GM19035 (cell line): ENCODE measurements around the gene KIF2C.

Source experiments
- ATAC-seq: cut with Tn5 transposase; IDR thresholded peaks from one replicate; pipeline ENCODE4 v1.9.1; 2021; ENCODE audit not compliant: unreplicated experiment

The KIF2C gene

DNA sequence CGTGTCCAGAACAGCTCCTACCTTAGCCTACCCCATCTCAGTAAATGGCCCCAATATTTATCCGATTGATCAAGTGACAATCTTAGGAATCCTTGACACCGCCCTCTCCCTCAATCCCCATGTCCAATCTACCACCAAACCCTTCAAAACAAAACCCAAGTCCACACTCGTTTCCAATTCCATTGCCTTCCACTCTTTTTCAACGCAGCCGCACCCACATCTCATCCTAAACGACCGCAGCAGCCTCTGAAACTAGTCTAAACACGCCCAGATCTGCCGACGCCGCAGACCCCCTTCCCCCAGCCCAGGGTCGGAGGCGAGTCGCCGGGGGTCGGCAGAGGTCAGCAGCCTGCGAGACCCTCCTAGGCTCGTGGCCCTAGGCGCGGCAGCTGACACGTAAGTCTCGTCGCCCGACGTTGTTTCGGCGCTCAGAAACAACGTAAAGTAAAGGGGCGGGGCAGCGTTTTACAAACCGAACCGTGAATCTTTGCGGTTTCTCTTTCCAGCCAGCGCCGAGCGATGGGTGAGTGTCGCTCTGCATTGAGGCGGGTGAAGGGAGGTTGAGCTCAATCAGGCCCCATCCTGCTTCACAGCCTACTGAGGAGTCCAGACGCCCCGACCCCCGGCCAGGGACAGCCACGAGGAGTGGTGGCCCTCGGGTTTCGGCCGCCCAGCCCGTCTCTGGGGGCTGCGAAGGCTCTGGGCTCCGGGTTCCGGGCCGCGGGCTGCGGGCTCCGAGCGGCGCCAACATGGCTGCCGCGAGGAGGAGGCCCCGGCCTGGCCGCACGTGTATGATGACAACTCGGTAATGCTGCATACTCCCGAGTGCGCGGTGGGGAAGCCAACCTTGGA is 35.7 kb downstream of the KIF2C start, which contains the start of gene RPS8:
Gene RPS8 (plus strand): TSS at position 463 of the 852 bp plus-strand sequence. CDS start 57 bp downstream, at position 520.
- peak; percentile 77 for ATAC-seq

DNA sequence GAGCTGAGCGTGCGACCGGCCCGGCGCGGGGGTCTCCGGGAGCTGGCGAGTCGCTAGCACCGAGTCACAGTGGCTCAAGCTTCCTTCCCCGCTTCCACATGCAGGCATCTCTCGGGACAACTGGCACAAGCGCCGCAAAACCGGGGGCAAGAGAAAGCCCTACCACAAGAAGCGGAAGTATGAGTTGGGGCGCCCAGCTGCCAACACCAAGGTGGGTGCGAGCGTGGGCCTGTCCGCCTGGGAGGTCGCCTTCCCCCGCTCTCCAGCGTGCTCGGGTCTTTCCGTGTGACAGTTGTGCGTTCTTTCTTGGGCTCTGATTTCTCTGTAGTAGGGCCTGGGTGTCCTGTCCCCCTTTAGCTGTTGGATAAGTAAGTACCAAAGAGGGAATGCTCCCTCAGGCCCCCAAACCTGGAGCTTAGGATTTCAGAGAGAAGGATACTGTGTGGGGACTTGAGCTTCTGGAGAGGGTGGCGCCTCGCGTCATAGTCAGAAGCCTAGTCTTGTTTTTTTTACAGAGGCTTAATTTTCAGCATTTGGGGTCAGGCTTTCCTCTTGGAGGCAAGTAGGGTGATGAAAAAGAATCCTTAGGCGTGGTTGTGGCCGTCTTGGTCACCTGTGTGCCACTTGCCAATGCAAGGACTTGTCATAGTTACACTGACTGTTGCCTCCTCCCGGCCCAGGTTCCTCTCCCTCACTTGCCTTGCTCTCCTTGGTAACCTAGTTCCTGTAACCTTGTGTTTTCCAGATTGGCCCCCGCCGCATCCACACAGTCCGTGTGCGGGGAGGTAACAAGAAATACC is 36.5 kb downstream of the KIF2C start:
- peak; percentile 15 for ATAC-seq

DNA sequence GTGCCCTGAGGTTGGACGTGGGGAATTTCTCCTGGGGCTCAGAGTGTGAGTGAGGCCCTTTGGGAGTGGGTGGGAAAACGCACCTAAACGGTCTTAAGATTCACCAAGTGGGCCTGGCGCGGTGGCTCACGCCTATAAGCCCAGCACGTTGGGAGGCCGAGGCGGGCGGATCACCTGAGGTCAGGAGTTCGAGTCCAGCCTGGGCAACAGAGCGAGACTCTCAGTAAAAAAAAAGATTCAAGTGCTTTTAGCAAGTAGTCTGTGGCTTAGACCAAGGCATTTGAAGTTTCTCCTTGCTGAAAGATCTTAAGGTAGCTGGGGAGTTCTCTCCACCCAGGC is 37.1 kb downstream of the KIF2C start:
- no peak for ATAC-seq

DNA sequence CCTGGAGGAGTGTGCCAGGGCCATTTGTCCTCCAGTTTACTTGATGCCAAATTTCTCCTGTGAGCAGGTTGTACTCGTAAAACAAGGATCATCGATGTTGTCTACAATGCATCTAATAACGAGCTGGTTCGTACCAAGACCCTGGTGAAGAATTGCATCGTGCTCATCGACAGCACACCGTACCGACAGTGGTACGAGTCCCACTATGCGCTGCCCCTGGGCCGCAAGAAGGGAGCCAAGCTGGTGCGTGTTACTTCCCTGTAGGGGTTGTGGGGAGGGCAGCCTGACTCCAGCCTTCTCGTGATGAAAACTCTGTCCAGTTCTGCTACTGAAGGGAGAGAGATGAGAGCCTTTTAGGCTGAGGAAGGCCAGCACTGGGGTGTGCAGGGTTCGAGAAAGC is 37.9 kb downstream of the KIF2C start:
- no peak for ATAC-seq

DNA sequence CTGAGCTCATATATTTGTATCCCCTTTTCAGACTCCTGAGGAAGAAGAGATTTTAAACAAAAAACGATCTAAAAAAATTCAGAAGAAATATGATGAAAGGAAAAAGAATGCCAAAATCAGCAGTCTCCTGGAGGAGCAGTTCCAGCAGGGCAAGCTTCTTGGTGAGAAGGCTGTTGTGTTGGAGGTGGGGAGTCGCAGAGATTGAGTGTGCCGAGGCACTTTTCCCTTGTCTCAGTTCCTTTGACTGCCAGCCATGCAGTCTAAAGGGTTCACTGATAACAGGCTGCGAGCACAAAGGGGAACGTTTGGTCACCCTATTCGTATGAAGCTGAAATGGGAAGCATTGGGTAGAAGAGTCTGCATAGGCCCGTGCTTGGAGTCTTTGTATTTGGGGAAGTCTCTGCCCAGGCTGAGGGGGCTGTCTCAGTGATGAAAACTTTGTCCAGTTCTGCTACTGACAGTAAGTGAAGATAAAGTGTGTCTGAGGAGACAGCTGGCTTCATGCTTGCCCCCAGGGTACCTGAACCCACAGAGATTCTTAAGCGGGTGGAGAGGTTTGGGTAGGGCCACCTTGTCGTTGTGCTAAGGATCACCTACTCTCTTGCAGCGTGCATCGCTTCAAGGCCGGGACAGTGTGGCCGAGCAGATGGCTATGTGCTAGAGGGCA is 38.5 kb downstream of the KIF2C start:
- ATAC-seq: no peak

DNA sequence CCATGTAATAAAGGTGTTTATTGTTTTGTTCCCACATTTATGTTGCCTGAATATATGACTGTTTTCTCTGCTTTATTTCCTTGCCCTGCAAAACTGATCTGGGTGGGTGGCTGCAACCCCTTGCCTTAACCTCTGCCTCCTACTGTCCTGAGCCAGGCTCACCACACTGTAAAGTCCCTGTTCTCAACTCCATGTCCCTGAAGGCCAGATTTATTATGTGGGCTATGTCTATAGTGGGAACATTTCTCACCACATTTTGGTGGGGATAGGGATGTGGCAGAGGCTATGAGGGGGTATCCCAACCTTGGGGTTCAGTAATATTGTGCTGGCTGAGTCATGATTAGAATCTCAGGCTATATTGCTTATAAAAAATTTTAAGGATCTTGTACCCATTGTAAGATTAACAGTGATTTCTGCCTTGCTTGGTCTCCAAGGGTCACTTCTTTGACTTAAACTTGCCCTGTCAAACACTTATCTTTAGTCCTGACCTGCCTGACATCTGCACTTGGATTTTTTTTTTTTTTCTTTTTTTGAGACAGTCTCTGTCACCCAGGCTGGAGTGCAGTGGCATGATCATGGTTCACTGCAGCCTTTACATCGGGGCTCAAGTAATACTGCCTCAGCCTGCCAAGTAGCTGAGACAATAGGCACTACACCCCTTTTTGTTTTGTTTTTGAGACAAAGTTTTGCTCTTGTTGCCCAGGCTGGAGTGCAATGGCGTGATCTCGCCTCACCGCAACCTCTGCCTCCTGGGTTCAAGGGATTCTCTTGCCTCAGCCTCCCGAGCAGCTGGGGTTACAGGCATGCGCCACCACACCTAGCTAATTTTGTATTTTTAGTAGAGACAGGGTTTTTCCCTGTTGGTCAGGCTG is 39.3 kb downstream of the KIF2C start:
- no peak for ATAC-seq

DNA sequence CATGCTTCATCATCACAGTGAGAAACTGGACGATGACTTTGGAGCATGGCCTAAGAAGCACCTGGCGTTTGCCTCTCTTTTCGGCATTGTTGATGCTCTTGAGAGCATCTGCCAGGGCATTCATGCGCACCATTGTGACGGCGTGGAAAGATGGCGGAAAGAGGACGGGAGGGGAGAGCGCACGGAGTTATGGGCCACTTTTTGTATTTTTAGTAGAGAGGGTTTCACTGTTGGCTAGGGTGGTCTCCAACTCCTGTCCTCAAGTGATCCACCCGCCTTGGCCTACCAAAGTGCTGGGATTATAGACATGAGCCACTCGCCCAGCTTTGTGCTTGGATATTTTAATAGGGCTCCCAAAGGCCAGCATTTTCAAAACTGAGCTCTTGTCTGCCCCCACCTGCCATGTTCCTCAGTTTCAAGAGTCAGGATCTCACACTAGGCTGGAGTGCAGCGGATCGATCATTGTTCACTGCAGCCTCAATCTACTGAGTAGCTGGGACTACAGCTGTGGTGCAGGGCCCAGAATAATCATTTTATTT is 41.0 kb downstream of the KIF2C start:
- ATAC-seq: no peak

DNA sequence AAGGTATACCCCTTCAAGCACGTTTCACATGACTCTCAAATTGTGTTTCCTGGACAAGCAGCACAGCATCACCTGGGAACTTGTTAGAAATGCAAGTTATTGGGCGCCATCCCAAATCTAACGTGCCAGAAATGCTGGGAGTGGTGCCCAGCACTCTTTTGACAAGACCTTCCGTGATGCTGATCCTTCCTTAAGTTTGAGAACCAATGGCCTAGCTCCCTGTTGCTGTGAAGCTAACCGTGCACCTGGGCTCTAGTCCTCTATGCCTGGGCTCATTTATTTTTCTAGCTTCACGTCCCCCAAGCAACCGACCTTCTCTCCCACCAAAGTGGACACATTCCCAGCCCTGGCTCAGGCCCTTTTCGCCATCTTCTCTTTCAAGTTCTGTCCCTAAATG is 44.1 kb downstream of the KIF2C start:
- ATAC-seq: no peak

DNA sequence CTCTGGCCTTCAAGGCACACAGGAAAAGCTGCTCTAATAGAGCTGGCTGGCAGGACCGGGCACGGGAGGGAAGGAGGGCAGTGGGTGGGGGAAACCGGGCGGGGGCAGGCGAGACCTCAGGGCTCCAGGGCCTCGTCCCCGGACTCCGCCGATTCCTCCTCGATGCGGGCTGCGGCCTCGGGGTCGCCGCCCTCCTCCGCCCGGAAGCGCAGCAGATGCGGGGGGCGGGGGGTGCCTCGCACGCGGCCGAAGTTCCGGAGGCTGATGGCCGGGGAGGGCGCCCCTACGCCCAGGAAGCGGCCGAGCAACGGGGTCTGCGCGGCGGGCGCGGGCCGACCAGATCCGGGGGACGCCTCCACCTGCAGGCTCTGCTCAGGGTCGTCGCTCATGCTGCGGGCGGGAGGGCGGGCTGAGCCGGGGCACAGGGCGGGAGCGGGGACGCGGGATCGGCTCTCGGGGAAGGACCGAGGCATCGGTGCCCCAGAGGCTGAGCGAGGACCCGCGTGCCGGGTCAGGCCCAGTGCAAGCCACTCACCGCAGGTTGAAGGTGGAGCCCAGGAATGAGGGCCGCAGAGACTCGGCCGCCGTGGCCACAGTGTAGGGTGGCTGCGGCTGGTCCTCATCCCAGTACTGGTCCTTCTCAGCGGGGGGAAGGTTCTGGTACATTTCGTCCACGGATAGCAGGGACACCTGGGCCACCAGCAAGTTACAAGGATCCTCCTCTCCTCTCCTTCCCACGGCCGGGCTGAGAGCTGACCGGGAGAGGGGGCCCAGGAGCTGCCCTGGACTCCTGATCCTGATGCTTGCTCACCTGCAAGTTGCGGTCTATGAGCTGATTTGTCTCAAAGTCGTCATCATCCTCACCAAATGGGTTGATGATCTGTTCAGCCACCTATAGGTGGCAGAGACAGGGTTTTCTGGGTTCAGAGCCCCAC is 44.7 kb downstream of the KIF2C start:
- ATAC-seq: no peak

DNA sequence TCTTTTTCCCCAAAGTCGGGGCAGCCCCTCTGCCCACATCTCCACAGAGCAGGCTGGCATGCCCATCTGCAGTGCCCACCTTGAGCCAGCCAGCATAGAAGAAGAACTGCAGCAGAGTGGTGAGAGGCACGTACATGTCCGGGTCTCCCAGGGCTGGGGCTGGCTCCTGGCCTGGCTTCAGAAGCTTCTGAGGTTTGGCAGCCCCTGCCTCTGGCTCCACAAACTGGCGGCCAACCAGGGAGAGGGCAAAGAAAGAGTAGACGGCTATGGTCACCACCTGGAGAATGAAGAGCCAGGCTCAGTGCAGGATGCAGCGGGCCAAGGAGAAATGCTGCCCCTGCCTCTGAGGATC is 45.4 kb downstream of the KIF2C start:
- ATAC-seq: no peak

DNA sequence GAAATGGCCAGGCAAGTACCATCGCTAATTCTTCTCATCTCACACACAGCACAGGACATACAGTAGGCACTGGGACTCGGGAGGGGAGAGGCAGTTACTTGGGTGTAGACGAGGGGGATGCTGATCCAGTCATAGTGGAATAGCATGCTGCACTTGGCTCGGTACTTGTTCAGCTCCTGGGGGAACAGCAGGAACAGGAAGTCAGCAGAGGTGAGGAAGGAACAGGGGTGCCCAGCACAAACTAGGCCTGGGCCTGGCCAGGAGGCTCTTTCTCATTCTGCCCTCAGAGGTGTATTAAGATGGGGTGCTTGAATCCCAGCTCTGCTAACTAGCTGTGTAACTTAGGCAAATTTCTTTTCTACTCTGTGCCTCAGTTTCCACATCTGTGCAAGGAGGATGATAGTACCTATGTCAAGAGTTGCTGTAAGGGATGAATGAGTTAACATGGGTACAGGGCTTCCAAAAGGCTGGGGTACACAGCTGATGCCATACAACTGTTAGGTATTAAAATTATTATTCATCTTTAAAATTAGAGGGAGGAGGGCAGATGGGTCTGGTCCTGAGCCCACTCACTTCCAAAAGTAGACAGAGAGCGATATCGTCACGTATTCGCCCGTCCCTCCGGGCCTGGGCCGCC is 46.0 kb downstream of the KIF2C start:
- ATAC-seq: no peak

DNA sequence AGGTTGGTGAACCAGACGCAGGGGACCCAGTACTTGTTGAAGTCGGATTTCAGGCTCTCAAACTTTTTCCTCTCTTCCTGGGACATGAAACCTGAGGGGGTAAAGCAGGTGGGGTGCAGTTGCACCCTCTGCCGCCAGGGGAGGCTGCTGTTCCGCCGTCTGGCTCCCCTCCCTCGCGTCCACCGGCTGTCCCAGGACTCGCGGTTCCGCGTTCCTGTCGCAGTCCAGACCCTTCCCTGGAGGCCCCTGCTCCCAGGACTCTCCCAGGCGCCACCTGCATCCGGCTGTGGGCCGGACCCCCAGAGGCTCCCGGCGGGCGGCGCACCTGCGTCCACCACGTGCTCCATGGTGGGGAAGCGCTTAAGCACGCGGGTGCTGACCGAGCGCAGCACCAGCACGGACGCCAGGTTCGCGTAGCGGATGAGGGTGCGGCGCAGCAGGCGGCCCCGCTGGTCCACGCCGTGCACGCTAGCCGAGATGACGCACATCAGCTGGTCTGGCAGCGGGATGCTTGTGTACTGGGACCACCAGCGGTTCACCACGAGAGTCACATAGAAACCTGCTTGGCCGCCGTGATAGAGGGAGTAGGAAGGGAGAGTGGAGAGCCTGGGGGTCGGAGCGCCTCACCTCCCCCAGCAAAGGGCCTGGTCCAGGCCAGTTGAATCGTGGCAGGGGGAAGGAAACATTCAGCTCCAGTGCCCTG is 46.7 kb downstream of the KIF2C start:
- ATAC-seq: no peak

DNA sequence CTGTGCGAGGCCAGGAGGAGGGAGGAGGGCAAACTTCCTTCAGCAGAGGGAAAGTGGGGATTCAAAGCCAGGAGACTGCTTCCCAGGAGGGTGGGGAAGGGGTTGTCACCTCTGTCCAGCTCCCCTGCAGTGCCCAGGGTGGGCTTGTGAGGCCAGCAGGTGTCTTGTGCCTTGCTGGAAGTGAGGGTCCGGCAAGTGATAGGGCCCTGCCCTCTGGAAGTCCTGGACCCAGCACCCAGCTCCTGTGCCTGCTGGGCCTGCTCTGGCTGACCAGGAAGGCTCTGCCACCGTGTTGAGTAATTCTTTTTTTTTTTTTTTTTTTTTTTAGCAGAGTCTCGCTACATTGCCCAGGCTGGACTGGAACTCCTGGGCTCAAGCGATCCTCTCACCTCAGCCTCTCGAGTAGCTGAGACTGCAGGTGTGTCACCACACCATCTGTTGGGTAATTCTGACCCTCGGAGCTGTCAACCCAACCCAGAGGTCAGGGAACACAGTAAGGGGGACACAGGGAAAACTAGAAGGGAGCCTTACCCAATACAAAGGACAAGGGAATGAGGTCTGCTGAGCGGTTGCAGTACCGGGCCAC is 47.3 kb downstream of the KIF2C start:
- no peak for ATAC-seq

DNA sequence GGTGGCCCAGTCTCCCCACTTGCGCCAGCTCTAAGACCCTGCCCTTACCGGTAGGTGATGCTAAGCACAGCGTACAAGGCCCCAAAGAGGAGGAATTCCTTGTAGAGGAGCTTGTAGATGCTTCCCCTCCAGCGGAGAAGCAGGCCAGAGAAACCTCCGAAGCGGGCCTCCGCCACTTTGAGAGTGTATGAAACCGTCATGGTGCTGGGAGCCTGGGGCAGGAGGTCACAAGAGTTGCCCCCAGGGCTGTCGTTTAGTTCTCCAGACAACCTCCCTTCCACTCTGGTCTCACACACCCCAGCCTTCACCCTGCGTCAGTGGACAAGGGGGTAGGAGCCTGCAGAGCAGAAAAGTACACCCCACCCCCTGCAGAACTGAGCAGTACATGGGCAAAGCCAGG is 47.9 kb downstream of the KIF2C start:
- no peak for ATAC-seq

DNA sequence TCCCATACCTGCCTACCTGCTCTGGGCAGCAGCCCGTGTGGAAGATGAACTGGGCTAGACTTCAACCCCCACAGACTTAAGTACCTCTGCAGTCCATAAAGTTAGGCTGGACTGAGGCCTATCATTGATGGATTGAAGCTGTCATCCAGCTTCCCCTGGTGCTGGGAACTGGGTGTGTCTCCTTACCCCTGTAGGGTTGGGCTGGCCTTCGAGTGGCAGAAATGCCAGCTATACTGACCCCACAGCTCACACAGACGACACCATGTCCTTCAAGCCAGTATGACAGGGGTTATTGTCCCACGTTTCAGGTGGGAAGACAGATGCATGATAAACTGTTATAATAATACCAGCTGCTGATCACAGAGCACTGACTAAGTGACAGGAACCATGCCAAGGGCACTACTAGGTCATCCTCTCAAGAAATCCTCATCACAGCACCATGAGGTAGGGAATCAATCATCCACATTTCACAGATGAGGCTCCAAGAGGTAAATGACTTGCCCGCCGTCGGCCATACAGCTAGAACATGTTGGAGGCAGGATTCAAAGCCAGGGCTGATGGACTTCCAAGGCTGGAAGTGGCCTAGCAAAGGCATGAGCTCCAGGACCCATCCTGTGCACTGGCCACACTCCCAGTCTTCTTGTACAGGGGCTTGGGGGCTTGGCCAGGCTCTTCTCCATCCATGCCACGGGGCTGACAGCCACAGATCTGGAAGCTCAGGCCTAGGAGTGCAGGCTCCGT is 48.7 kb downstream of the KIF2C start, which contains the start of gene BEST4:
Gene BEST4 (minus strand): TSS at position 51 of the 741 bp plus-strand sequence. CDS start 465 bp downstream, outside the sequence.
- ATAC-seq: no peak

DNA sequence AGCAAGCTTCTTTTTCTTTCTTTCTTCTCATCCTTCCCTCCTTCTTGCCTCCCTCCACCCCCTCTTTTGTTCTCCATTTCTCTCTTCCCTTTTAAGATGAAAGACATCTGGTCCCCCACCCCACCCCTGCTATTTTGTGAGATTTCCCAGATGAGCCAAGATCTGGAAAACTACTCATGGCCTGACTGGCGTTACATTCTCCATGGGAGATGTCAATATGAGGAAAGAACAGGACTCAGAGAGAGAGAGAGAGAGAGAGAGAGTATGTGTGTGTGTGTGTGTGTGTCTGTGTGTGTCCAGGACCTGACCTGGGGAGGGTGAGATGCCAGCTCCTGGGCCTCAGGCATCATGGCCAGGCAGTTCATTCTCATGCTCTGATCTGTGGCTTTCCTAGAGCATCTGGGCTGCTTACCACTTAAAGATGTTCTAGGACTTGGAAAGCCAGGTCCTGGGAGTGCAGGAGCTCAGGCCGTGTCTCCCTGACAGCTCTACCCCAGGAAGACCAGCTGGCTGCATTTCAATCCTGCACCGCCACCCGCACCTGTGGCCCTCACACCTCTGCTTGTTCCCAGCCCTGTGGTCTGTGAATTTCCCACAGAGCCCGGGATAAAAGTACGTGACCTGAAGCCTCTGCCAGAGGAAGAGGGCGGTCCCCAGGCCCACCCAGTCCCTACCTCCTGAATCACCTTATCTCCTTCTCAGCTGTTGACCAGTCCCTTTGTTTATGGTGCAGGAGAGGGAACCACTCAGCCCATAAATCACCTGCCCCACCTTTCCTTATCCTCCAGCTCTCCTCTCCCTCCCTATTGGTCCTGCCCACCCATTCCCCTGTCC is 51.5 kb downstream of the KIF2C start:
- no peak for ATAC-seq
